ENCODE data around the gene EXOC3L2. TPM values are rescaled to one million over a fixed set of nuclear protein-coding genes. Genes with fewer than 3 reads are reported as not detected.

The EXOC3L2 gene
- total RNA-seq, 1 experiment from 2014 or later: 0.61 TPM

- Histone ChIP-seq H2BK120ac (ENCODE audit: low read depth, low read length, poor library complexity, severe bottlenecking) (no peak within 1 kb of the TSS), H3K9me3 (ENCODE audit: control insufficient read depth, low read depth, low read length) (no peaks in the 10 kb centered on the region), H4K5ac (ENCODE audit: insufficient read length, low read depth, low read length) (no peak within 1 kb of the TSS), H2BK5ac (ENCODE audit: insufficient read length, low read length) (no peak within 1 kb of the TSS), H3K4me1 (ENCODE audit: insufficient read depth, low read length) (no peaks in the 10 kb centered on the region), H3K18ac (ENCODE audit: insufficient read length, low read depth, low read length) (no peak within 1 kb of the TSS), H3K56ac (ENCODE audit: insufficient read length, low read depth, low read length) (no peak within 1 kb of the TSS), H2AK5ac (ENCODE audit: insufficient read length, low read length) (no peak within 1 kb of the TSS), H3K4ac (ENCODE audit: low read depth, low read length) (no peak within 1 kb of the TSS), H3K23ac (ENCODE audit: insufficient read length, low read depth, low read length) (no peak within 1 kb of the TSS), H3K9ac (ENCODE audit: extremely low read depth, insufficient read length, low read length) (peak within 1 kb of the TSS; percentile 56), H3K4me2 (ENCODE audit: insufficient read depth, insufficient read length, low read length) (peak within 1 kb of the TSS; percentile 79), H3K14ac (ENCODE audit: insufficient read depth, low read length) (no peak within 1 kb of the TSS), H3T11ph (ENCODE audit: low read length) (no peak within 1 kb of the TSS), H3K23me2 (ENCODE audit: insufficient read length, low read depth, low read length, poor library complexity, severe bottlenecking) (peaks cover 13% of the 10 kb centered on the region), H4K8ac (replicated peaks; ENCODE audit: insufficient read length, low read depth, low read length) (no peak within 1 kb of the TSS), H3K79me1 (ENCODE audit: insufficient read depth, low read depth, low read length, poor library complexity, severe bottlenecking) (no peaks in the 10 kb centered on the region), H3K79me2 (ENCODE audit: insufficient read depth, low read length) (no peaks in the 10 kb centered on the region), H2BK15ac (ENCODE audit: low read depth, low read length) (no peak within 1 kb of the TSS), H2BK12ac (ENCODE audit: insufficient read length, low read depth, low read length) (no peak within 1 kb of the TSS), H3K27me3 (ENCODE audit: insufficient read depth, low read length) (no peaks in the 10 kb centered on the region), H4K91ac (ENCODE audit: insufficient read length, low read depth, low read length) (no peak within 1 kb of the TSS), H2BK20ac (ENCODE audit: low read depth, low read length, poor library complexity, severe bottlenecking) (no peak within 1 kb of the TSS), H4K20me1 (ENCODE audit: control insufficient read depth, insufficient read depth, insufficient read length) (no peaks in the 10 kb centered on the region), H3K27ac (ENCODE audit: insufficient read length, low read depth, low read length) (no peak within 1 kb of the TSS), H2AFZ (ENCODE audit: low read length) (no peak within 1 kb of the TSS)
- no peak for DNase-seq
- Mint-ChIP-seq H3K4me1 (peaks cover 0 to 10% of the 10 kb centered on the region in 2 experiments; a peak in 3 of 4 replicates), H3K4me3 (peak within 1 kb of the TSS; percentile 91 to 93), H3K36me3 (ENCODE audit: insufficient read depth in 1 of 3, low read depth in 3 of 3) (peaks cover 0 to 4% (median 2%) of the 10 kb centered on the region in 3 experiments; a peak in 2 of 7 replicates), H3K27me3 (ENCODE audit: low read depth) (peaks cover 3% of the 10 kb centered on the region; the same call in 1 of the 2 replicates), H3K27ac (peak within 1 kb of the TSS; percentile 96 to 98 (median 96)), H3K9me3 (no peaks in the 10 kb centered on the region)
- no peak for TF ChIP-seq CTCF (conservative IDR thresholded peaks at IDR 0.05)
- WGBS (ENCODE audit: extremely low coverage, insufficient read length, low lambda C conversion rate): no CpG with 5 or more reads among the region's 36 CpGs
These were observed 67.4 kb downstream of the EXOC3L2 start, which contains the start of gene TRAPPC6A for GRCh38 chr19:45177817-45178261. Gene TRAPPC6A (minus strand): TSS chr19:45178237. CDS start chr19:45178218, 19 bp downstream.

Data from H9 (cell line).